ENCODE results near the gene IGFBP2. TPM values are rescaled to one million over a fixed set of nuclear protein-coding genes. Genes with fewer than 3 reads are reported as not detected.

The IGFBP2 gene
- total and polyA plus RNA-seq, 10 donors: 61.3 to 334 (median 257) TPM

DNA sequence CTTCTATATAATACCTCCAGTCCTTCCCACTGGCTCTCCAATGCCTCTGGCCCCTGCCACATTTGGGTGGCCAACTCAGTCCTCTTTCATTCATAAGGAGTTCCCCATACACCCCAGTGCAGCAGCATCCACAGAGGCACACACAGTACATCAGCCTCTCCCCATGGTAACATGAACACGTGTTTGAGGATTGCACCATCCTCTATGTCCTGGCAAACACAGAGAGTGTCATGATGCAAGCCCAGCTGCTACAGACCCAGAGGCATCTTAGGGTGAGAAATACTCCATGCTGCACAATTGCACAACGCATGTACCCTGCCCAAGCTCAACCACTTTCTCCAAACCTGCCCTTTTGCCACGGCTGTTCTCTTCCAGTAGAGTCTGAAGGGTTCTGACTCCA, 50.6 kb downstream of the IGFBP2 start:
- 39 to 84% (median 65%) methylated on average over 3 of the region's 3 CpGs for WGBS, 5 donors
- Histone ChIP-seq H3K27ac (no peak overlapping the region), H3K4me1 (peaks cover 0 to 25% (median 2%) of the 10 kb centered on the region in 6 donors), H3K4me3 (no peak overlapping the region), H3K36me3 (no peaks in the 10 kb centered on the region), H3K27me3 (replicated peaks in 1 of 7) (peaks cover 0 to 62% (median 0%) of the 10 kb centered on the region in 7 donors), H3K9me3 (no peaks in the 10 kb centered on the region)
- intact Hi-C loops (cut with DNase I; ENCODE audit: low total_unique reads): loop anchor here (2.0 to 5.0 kb wide), 2 partner anchors 833 to 1029 kb away; no protein-coding TSS in a partner anchor
- DNase-seq: no peak
- TF ChIP-seq, protein P1, sequence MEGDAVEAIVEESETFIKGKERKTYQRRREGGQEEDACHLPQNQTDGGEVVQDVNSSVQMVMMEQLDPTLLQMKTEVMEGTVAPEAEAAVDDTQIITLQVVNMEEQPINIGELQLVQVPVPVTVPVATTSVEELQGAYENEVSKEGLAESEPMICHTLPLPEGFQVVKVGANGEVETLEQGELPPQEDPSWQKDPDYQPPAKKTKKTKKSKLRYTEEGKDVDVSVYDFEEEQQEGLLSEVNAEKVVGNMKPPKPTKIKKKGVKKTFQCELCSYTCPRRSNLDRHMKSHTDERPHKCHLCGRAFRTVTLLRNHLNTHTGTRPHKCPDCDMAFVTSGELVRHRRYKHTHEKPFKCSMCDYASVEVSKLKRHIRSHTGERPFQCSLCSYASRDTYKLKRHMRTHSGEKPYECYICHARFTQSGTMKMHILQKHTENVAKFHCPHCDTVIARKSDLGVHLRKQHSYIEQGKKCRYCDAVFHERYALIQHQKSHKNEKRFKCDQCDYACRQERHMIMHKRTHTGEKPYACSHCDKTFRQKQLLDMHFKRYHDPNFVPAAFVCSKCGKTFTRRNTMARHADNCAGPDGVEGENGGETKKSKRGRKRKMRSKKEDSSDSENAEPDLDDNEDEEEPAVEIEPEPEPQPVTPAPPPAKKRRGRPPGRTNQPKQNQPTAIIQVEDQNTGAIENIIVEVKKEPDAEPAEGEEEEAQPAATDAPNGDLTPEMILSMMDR (IDR thresholded peaks at IDR 0.05 in 8 of 11, conservative IDR thresholded peaks at IDR 0.05 in 3 of 11): no peak
- TF ChIP-seq POLR2A (IDR thresholded peaks at IDR 0.05): no peak
- peak in 1 of 3 donors; percentile 65 for TF ChIP-seq POLR2AphosphoS5 (IDR thresholded peaks at IDR 0.05)

DNA sequence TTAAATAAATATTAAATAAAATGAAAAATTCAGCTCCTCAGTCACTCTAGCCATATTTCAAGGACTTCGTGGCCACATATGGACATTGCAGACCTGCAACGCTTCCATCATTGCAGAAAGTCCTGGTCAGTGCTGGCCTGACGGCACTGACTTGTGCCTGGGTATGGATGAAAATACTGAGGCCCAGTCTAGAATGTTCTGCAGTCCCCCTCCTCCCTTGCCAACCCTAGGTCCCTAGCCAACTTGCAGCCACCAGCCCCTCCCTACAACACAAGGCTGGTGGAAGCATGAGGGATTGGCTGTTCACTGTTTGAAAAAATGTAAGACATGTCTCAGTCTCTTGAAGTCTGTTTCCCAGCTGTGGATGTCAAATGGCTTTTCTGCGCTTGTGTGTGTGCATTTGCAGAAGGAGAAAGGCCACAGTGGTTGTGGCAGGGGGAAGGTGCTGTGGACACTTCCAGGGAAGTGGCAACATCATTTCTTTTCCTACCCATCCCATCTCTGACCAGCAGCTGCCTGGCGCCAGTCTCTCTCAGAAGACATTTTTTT, 52.2 kb downstream of the IGFBP2 start:
- Histone ChIP-seq H3K4me1 (peaks cover 0 to 36% (median 2%) of the 10 kb centered on the region in 6 donors), H3K9me3 (no peaks in the 10 kb centered on the region), H3K27me3 (replicated peaks in 1 of 7) (peaks cover 0 to 77% (median 4%) of the 10 kb centered on the region in 7 donors), H3K4me3 (no peak overlapping the region), H3K27ac (no peak overlapping the region), H3K36me3 (no peaks in the 10 kb centered on the region)
- WGBS, 5 donors: 79 to 95% (median 80%) methylated on average over 5 of the region's 5 CpGs
- TF ChIP-seq POLR2A (IDR thresholded peaks at IDR 0.05): no peak
- TF ChIP-seq POLR2AphosphoS5 (IDR thresholded peaks at IDR 0.05): no peak
- TF ChIP-seq, protein P1 (IDR thresholded peaks at IDR 0.05 in 8 of 11, conservative IDR thresholded peaks at IDR 0.05 in 3 of 11): no peak
- no peak for DNase-seq
- intact Hi-C loops (cut with DNase I; ENCODE audit: low total_unique reads): no loop called here

DNA sequence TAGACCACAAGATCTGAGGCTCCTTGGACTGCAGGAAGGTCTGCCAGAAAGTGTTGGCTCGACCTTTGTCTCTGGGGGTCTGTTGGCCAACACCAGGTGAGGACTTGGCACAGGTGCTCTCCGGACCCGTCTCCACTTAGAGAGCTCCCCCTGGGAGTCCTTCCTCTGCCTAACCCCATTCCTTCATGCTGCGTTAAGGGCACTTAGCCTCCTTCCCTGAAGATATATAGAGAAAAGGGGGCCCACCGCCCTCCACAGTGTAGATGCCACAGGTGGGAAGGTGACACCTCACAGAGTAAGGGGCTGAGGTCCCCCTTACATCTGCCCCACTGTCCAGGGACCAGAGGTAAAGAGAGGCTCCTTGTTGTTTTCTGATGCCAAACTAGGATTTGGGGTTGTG, 53.9 kb downstream of the IGFBP2 start:
- Histone ChIP-seq H3K36me3 (no peaks in the 10 kb centered on the region), H3K27me3 (replicated peaks in 1 of 7) (peaks cover 0 to 87% (median 8%) of the 10 kb centered on the region in 7 donors), H3K4me1 (peaks cover 3 to 46% (median 12%) of the 10 kb centered on the region in 6 donors), H3K9me3 (no peaks in the 10 kb centered on the region), H3K27ac (no peak overlapping the region), H3K4me3 (no peak overlapping the region)
- TF ChIP-seq, protein P1 (IDR thresholded peaks at IDR 0.05 in 8 of 11, conservative IDR thresholded peaks at IDR 0.05 in 3 of 11): no peak
- TF ChIP-seq POLR2AphosphoS5 (IDR thresholded peaks at IDR 0.05): no peak
- no peak for TF ChIP-seq POLR2A (IDR thresholded peaks at IDR 0.05)
- 74 to 88% (median 80%) methylated on average over 2 to 5 of the region's 5 CpGs for WGBS, 5 donors
- intact Hi-C loops (cut with DNase I; ENCODE audit: low total_unique reads): no loop called here
- no peak for DNase-seq

DNA sequence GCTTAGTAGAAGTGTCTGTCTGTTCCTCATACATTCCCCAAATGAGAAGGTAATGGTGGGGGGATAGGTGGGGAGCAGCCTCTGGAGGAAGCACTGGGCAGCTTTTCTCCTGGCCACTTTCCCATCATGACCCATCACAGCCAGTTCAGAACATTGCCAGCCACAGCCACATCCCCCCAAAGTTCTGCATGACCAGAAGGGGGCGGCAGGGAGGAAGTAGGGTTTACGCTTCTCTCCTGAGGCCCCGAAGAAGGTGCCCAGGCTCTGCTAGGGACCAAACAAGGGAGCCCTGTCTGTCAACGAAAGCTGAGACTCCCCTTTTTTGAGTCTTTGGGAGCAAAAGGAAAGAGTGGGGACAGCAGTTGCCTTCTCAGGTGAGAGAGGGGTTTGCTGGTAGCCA, 54.4 kb downstream of the IGFBP2 start:
- Histone ChIP-seq H3K27ac (no peak overlapping the region), H3K9me3 (no peaks in the 10 kb centered on the region), H3K36me3 (no peaks in the 10 kb centered on the region), H3K27me3 (replicated peaks in 1 of 7) (peaks cover 0 to 93% (median 12%) of the 10 kb centered on the region in 7 donors), H3K4me3 (no peak overlapping the region), H3K4me1 (peaks cover 6 to 46% (median 14%) of the 10 kb centered on the region in 6 donors)
- 25 to 56% (median 45%) methylated on average over 4 of the region's 4 CpGs for WGBS, 5 donors
- intact Hi-C loops (cut with DNase I; ENCODE audit: low total_unique reads): no loop called here
- no peak for DNase-seq
- no peak for TF ChIP-seq POLR2AphosphoS5 (IDR thresholded peaks at IDR 0.05)
- TF ChIP-seq, protein P1 (IDR thresholded peaks at IDR 0.05 in 8 of 11, conservative IDR thresholded peaks at IDR 0.05 in 3 of 11): peak in 2 of 11 experiments; percentile 5 to 33

All from spleen (tissue), 11 donors.